Omental fat pad (tissue), 4 donors: ENCODE data around the gene PDGFRA. TPM values are rescaled to one million over a fixed set of nuclear protein-coding genes. Genes with fewer than 3 reads are reported as not detected.
"Not testable (repeated sequence)": the region's sequence is repeated elsewhere in the genome, so short reads cannot be mapped to it uniquely, and the experiment has no call there.

Source experiments
- ATAC-seq: fragments of 150-250 bp; one replicate; pipeline ENCODE4 v1.9.1; 2016; ENCODE audit warnings: mild to moderate bottlenecking, moderate library complexity; ENCODE audit not compliant: low FRiP score
- DNase-seq: peaks from one replicate; pipeline ENCODE4 v3.0.0-alpha.2; 2019; ENCODE audit warnings: low spot score
- CTCF ChIP-seq, 3 donors: fragments of 450-650 bp; IDR thresholded peaks; one replicate each; pipeline ENCODE4 v1.5.1; 2016 to 2017; ENCODE audit warnings: antibody characterized with exemption in 3 of 3, mild to moderate bottlenecking in 3 of 3, moderate library complexity in 2 of 3
- total RNA-seq, 4 donors: library from RNA; depleted of rRNA; stranded (reverse); fragments of >200 nt; gene quantifications; one replicate each; pipeline ENCODE4 v1.1.0, GENCODE V29; 2016

PDGFRA gene
- total RNA-seq, 4 donors from 2014 or later, result 135 to 272 (median 163) TPM

GRCh38 chr4:54231768-54232688 is 2.9 kb downstream of the PDGFRA start:
- ATAC-seq, result no peak
- no peak for TF ChIP-seq CTCF (IDR thresholded peaks at IDR 0.05)
- no peak for DNase-seq

- peak in 1 of 3 donors; percentile 68 for TF ChIP-seq CTCF (IDR thresholded peaks at IDR 0.05)
- ATAC-seq (peak; percentile 77), DNase-seq (peak; percentile 57)
Measured at GRCh38 chr4:54233277-54233696, 4.2 kb downstream of the PDGFRA start.

- ATAC-seq, result peak; percentile 48
Measured at GRCh38 chr4:54233697-54234496, 4.8 kb downstream of the PDGFRA start.

GRCh38 chr4:54234497-54235205 is 5.6 kb downstream of the PDGFRA start:
- DNase-seq (no peak), ATAC-seq (no peak)
- TF ChIP-seq CTCF (IDR thresholded peaks at IDR 0.05), result no peak

More at GRCh38 chr4:54233697-54234496, 4.8 kb downstream of the PDGFRA start:
- peak; percentile 70 for DNase-seq
- peak in 2 of 3 donors; percentile 64 to 96 for TF ChIP-seq CTCF (IDR thresholded peaks at IDR 0.05)

- not testable (repeated sequence) for ATAC-seq, DNase-seq
Measured at GRCh38 chr4:54236316-54236715, 7.2 kb downstream of the PDGFRA start.

- ATAC-seq, result no peak
- no peak for TF ChIP-seq CTCF (IDR thresholded peaks at IDR 0.05)
- no peak for DNase-seq
Measured at GRCh38 chr4:54237770-54238169, 8.7 kb downstream of the PDGFRA start.

GRCh38 chr4:54238389-54238788 is 9.3 kb downstream of the PDGFRA start:
- no peak for TF ChIP-seq CTCF (IDR thresholded peaks at IDR 0.05)
- no peak for DNase-seq
- ATAC-seq, result no peak

GRCh38 chr4:54241268-54241823 is 12.3 kb downstream of the PDGFRA start:
- ATAC-seq, DNase-seq: not testable (repeated sequence)

GRCh38 chr4:54243541-54243940 is 14.4 kb downstream of the PDGFRA start:
- not testable (repeated sequence) for ATAC-seq, DNase-seq

GRCh38 chr4:54252312-54252711 is 23.2 kb downstream of the PDGFRA start:
- not testable (repeated sequence) for ATAC-seq, DNase-seq
